Mesothelial cell of epicardium (in vitro differentiated cells): ENCODE data around the gene FAM3B. TPM values are rescaled to one million over a fixed set of nuclear protein-coding genes. Genes with fewer than 3 reads are reported as not detected.

ENCODE experiments used
- DNase-seq, 2 experiments: peaks; one replicate each; pipeline ENCODE4 v3.0.0; 2021; ENCODE audit warnings: low spot score in 2 of 2; ENCODE audit not compliant: unreplicated experiment in 2 of 2
- H3K27ac Mint-ChIP-seq: 2 replicates; pipeline ENCODE4 v1.8.0; 2021; ENCODE audit warnings: mixed read lengths
- H3K27me3 Mint-ChIP-seq: 2 replicates; pipeline ENCODE4 v1.8.0; 2021; ENCODE audit warnings: low read depth, mixed read lengths
- H3K36me3 Mint-ChIP-seq: 2 replicates; pipeline ENCODE4 v1.8.0; 2021; ENCODE audit warnings: mixed read lengths
- H3K4me1 Mint-ChIP-seq: 2 replicates; pipeline ENCODE4 v1.8.0; 2021; ENCODE audit warnings: mixed read lengths
- H3K4me3 Mint-ChIP-seq: 2 replicates; pipeline ENCODE4 v1.8.0; 2021; ENCODE audit warnings: mild to moderate bottlenecking, moderate library complexity, mixed read lengths
- H3K9me3 Mint-ChIP-seq: 2 replicates; pipeline ENCODE4 v1.8.0; 2021; ENCODE audit warnings: mixed read lengths
- CTCF ChIP-seq: fragments of 200-600 bp; sonication (generic); IDR thresholded peaks from one replicate; pipeline ENCODE4 v1.5.0; 2021; ENCODE audit warnings: antibody characterized with exemption; ENCODE audit not compliant: unreplicated experiment
- total RNA-seq: library from RNA; stranded (reverse); gene quantifications from 3 replicates; pipeline ENCODE4 v1.2.1, GENCODE V29; 2021

Gene FAM3B
- total RNA-seq, 1 donor from 2014 or later, result 1.4 TPM

DNA sequence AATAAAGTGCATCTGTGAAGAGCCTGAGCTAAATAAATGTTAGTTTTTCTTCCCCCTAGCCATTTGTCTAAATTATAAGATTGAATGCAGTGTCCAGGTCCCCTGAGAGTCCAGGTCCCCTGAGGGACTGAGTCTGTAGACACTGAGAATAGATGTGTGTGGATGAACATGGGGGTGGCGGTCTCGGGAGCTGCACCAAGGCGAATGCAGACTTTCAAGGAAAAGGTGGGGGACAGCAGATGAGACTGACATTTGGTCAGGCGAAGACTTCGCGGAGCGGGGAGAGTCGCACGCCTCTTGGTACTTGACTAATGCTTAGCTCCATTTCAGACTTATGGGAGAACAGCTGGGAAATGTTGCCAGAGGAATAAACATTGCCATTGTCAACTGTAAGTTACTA lies 27.5 kb downstream of the FAM3B start:
- Mint-ChIP-seq H3K4me3 (no peak overlapping the region), H3K27ac (no peak overlapping the region), H3K9me3 (peaks cover 12% of the 10 kb centered on the region), H3K27me3 (peaks cover 9% of the 10 kb centered on the region), H3K4me1 (no peaks in the 10 kb centered on the region), H3K36me3 (no peaks in the 10 kb centered on the region)
- TF ChIP-seq CTCF, result no peak
- DNase-seq, result no peak

GRCh38 chr21:41345356-41345755 lies 28.8 kb downstream of the FAM3B start:
- Mint-ChIP-seq H3K27me3 (peaks cover 9% of the 10 kb centered on the region), H3K36me3 (no peaks in the 10 kb centered on the region), H3K4me1 (no peaks in the 10 kb centered on the region), H3K27ac (no peak overlapping the region), H3K4me3 (no peak overlapping the region), H3K9me3 (peaks cover 12% of the 10 kb centered on the region)
- DNase-seq, result no peak
- TF ChIP-seq CTCF, result no peak

DNA sequence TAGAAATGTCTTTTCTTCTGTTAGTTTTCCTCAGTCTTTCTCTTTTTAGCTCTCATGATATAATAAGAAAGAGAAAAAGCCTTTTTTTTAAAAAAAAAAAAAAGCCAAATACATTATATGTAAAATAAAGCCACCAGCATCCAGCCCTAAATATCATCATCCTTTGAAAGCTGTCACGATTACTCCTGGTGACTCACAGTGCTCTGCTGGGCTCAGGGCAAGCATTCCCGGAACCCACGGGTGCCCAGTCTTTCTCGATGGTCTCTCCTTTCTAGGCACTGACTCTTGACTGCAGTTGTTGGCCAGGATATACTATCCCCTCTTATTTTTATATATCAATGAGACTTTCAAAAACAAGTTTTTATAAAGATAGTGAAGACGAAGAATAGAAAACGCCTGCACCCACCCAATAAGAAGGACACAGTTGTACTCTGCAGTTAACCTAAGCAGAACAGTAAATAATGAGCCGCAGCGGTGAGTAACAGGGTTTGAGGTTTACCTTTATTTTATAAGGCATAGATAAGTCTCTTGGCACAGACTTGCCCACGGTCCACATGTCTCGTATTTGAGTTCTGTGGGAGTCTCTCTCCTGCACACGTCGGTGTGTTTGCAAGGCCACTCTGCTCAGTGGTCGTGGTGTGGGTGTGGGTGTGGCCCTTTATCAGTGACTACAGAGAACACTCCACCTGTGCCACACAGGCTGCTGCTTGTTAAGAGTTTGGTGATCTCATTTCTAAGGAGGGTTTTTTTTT lies 29.5 kb downstream of the FAM3B start:
- no peak for TF ChIP-seq CTCF
- Mint-ChIP-seq H3K36me3 (no peaks in the 10 kb centered on the region), H3K4me1 (no peaks in the 10 kb centered on the region), H3K4me3 (no peak overlapping the region), H3K27me3 (peaks cover 9% of the 10 kb centered on the region), H3K9me3 (peaks cover 12% of the 10 kb centered on the region), H3K27ac (no peak overlapping the region)
- no peak for DNase-seq

DNA sequence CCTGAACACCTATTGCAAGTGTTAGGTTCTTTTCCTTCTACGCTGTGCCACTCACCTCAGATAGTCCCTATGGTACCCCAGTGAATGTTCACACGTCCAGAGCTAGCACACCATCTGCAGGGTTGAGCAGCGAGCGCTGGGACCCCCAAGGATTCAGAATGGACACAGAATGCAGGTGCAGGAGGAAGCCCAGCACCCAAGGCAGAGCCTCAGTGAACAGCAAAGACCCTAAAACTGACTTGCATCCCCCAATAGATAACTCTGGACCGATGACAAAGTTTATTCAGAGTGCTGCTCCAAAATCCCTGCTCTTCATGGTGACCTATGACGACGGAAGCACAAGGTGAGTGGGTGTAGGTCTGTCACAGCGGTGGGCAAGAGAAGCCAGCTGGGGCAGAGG lies 30.2 kb downstream of the FAM3B start:
- peaks cover 9% of the 10 kb centered on the region for H3K27me3 Mint-ChIP-seq
- H3K9me3 Mint-ChIP-seq, result peaks cover 8% of the 10 kb centered on the region
- no peaks in the 10 kb centered on the region for H3K36me3 Mint-ChIP-seq
- H3K4me3 Mint-ChIP-seq, result no peak overlapping the region
- no peaks in the 10 kb centered on the region for H3K4me1 Mint-ChIP-seq
- no peak for DNase-seq
- TF ChIP-seq CTCF, result no peak
- H3K27ac Mint-ChIP-seq, result no peak overlapping the region

DNA sequence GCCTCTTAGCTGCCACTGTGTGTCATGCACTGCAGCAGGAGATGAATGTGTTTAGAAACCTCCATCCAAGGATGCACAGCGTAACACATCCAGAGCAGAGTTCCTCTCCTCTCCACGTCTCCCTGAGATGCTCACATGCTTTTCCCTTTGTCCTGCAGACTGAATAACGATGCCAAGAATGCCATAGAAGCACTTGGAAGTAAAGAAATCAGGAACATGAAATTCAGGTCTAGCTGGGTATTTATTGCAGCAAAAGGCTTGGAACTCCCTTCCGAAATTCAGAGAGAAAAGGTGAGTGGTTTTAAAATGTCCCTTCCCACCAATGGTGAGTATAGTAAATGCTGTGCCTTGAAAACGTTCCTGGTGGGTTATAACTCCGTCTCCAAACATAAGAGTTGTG lies 31.8 kb downstream of the FAM3B start:
- Mint-ChIP-seq H3K9me3 (no peaks in the 10 kb centered on the region), H3K4me1 (no peaks in the 10 kb centered on the region), H3K36me3 (no peaks in the 10 kb centered on the region), H3K27ac (no peak overlapping the region), H3K27me3 (peaks cover 10% of the 10 kb centered on the region), H3K4me3 (no peak overlapping the region)
- TF ChIP-seq CTCF, result no peak
- DNase-seq, result no peak
